ENCODE data around the gene HS2ST1. TPM values are rescaled to one million over a fixed set of nuclear protein-coding genes. Genes with fewer than 3 reads are reported as not detected.

The HS2ST1 gene
- total and polyA plus RNA-seq, 2 donors (not counting 3 experiments of a cell fraction or from before 2014, with no cell fraction given): 5.5 to 31.2 TPM

- H3K27ac ChIP-seq (ENCODE audit: insufficient read depth, low read depth, low read length): no peak overlapping the region
Measured at GRCh38 chr1:86971778-86972177, 57.3 kb downstream of the HS2ST1 start.

More at GRCh38 chr1:86971778-86972177, 57.3 kb downstream of the HS2ST1 start:
- CTCF ChIA-PET: interaction anchor here (1.2 to 1.3 kb wide), 2 partner anchors 112 to 138 kb away, joined by 3 to 5 read pairs; no protein-coding TSS in a partner anchor
- Histone ChIP-seq H3K9me1 (replicated peaks; ENCODE audit: control insufficient read depth, extremely low read depth, insufficient read depth, low read length) (peaks cover 2% of the 10 kb centered on the region), H3K9me3 (replicated peaks; ENCODE audit: control insufficient read depth, insufficient read depth, low read length) (no peaks in the 10 kb centered on the region), H2AFZ (ENCODE audit: low read depth, low read length) (no peak overlapping the region), H3K4me2 (ENCODE audit: insufficient read depth, low read length) (no peak overlapping the region), H3K27me3 (ENCODE audit: control insufficient read depth in 2 of 2, insufficient read depth in 2 of 2, low read length in 2 of 2) (no peaks in the 10 kb centered on the region), H4K20me1 (replicated peaks; ENCODE audit: control insufficient read depth, extremely low read depth, insufficient read depth, low read length) (no peaks in the 10 kb centered on the region), H3K4me3 (replicated peaks in 1 of 3; ENCODE audit: insufficient read depth in 1 of 3, low read depth in 1 of 3, low read length in 3 of 3) (no peak overlapping the region), H3K79me2 (ENCODE audit: control insufficient read depth, insufficient read depth, low read length) (peaks cover 2% of the 10 kb centered on the region), H3K36me3 (ENCODE audit: control insufficient read depth in 2 of 2, extremely low read depth in 1 of 2, insufficient read depth in 2 of 2, low read length in 2 of 2) (no peaks in the 10 kb centered on the region), H3K4me1 (ENCODE audit: control insufficient read depth, extremely low read depth, insufficient read depth, low read length) (no peaks in the 10 kb centered on the region), H3K9ac (replicated peaks; ENCODE audit: extremely low read depth, insufficient read depth, low read length) (no peak overlapping the region)
- intact Hi-C loops (cut with micrococcal nuclease) (no loop called here), dilution Hi-C loops (cut with MboI; ENCODE audit: extremely low pct_ligation_motif_present, low sequenced_read_pairs) (no loop called here)
- BruUV-seq (replicated peaks): no TSS peak
- FAIRE-seq: no peak
- no peak for TF ChIP-seq MYC (IDR thresholded peaks at IDR 0.05; ENCODE audit: low read depth, low read length)
- no peak for TF ChIP-seq POLR2A (IDR thresholded peaks at IDR 0.05; ENCODE audit: low read depth, low read length)
- TF ChIP-seq GATA2 (IDR thresholded peaks at IDR 0.05; ENCODE audit: insufficient read depth, insufficient read length, low read depth, low read length): no peak
- TF ChIP-seq FOS (IDR thresholded peaks at IDR 0.05; ENCODE audit: borderline replicate concordance, insufficient read depth, low read length): no peak
- no peak for TF ChIP-seq POLR2AphosphoS5 (IDR thresholded peaks at IDR 0.05; ENCODE audit: insufficient read depth, low read depth, low read length)
- no peak for TF ChIP-seq JUN (IDR thresholded peaks at IDR 0.05; ENCODE audit: borderline replicate concordance, insufficient read depth, insufficient read length, low read depth)
- no peak for TF ChIP-seq MAX (IDR thresholded peaks at IDR 0.05; ENCODE audit: insufficient read depth, insufficient read length)
- TF ChIP-seq CTCF (IDR thresholded peaks at IDR 0.05; ENCODE audit: extremely low read depth in 1 of 2, insufficient read depth in 1 of 2, low read depth in 1 of 2, low read length in 2 of 2): no peak
- TF ChIP-seq EZH2 (IDR thresholded peaks at IDR 0.05; ENCODE audit: borderline replicate concordance, low read depth, low read length, severe bottlenecking): no peak
- DNase-seq (ENCODE audit: low read depth, low spot score): no peak
- POLR2A ChIA-PET: no interaction called here
